PC-9 (cell line): ENCODE measurements around the gene PLTP. TPM values are rescaled to one million over a fixed set of nuclear protein-coding genes. Genes with fewer than 3 reads are reported as not detected.

Source experiments
- BruUV-seq: library from RNA; stranded (reverse); fragments of 400-500 nt; replicated peaks from 2 replicates; lab custom pipeline; 2021; lab: Mats Ljungman, UMichigan
- CTCF ChIA-PET: fragments of 300-600 bp; sonication (Branson Sonifier 250); formaldehyde crosslinking; loops from one replicate; lab custom pipeline; 2022; ENCODE audit warnings: antibody characterized with exemption; lab: Charles Lee
- POLR2A ChIA-PET: fragments of 300-600 bp; sonication (Branson Sonifier 250); formaldehyde crosslinking; loops from one replicate; lab custom pipeline; 2022; ENCODE audit warnings: antibody characterized with exemption; ENCODE audit not compliant: unreplicated experiment; lab: Charles Lee
- DNase-seq, 2 experiments: peaks; one replicate each; pipeline versions ENCODE4 v3.0.0 to v3.0.0-alpha.2; 2015 to 2022; ENCODE audit warnings: mixed read lengths in 1 of 2
- H2AFZ ChIP-seq: fragments of 200-600 bp; sonication (generic); 2 replicates; pipeline ENCODE4 v1.8.1; 2017; ENCODE audit warnings: antibody characterized with exemption
- H3F3A ChIP-seq: fragments of 200-600 bp; sonication (generic); 2 replicates; pipeline ENCODE4 v1.8.1; 2017; ENCODE audit warnings: antibody characterized with exemption, mild to moderate bottlenecking, low read depth; ENCODE audit not compliant: insufficient read depth
- H3K27ac ChIP-seq: fragments of 200-600 bp; sonication (generic); 2 replicates; pipeline ENCODE4 v1.6.1; 2016; ENCODE audit warnings: mixed run types
- H3K27me3 ChIP-seq: fragments of 200-600 bp; sonication (generic); 2 replicates; pipeline ENCODE4 v1.6.1; 2016; ENCODE audit warnings: low read depth, mixed run types; ENCODE audit not compliant: insufficient read depth
- H3K36me3 ChIP-seq: fragments of 200-600 bp; sonication (generic); 2 replicates; pipeline ENCODE4 v1.6.1; 2016; ENCODE audit warnings: low read depth, mixed run types
- H3K4me1 ChIP-seq: fragments of 200-600 bp; sonication (generic); replicated peaks from 2 replicates; pipeline ENCODE4 v1.6.1; 2016; ENCODE audit warnings: mixed run types; ENCODE audit not compliant: insufficient read depth
- H3K4me2 ChIP-seq: fragments of 200-600 bp; sonication (generic); 2 replicates; pipeline ENCODE4 v1.6.1; 2017; ENCODE audit warnings: mixed run types
- H3K4me3 ChIP-seq: fragments of 200-600 bp; sonication (generic); 2 replicates; pipeline ENCODE4 v1.6.1; 2016; ENCODE audit warnings: mixed run types
- H3K79me2 ChIP-seq: fragments of 200-600 bp; sonication (generic); 2 replicates; pipeline ENCODE4 v1.6.1; 2017; ENCODE audit warnings: low read depth, mixed run types
- H3K9me2 ChIP-seq: fragments of 200-600 bp; sonication (generic); 2 replicates; pipeline ENCODE4 v1.8.1; 2017; ENCODE audit warnings: mild to moderate bottlenecking; ENCODE audit not compliant: insufficient read depth
- H3K9me3 ChIP-seq: fragments of 200-600 bp; sonication (generic); 2 replicates; pipeline ENCODE4 v1.8.1; 2016; ENCODE audit warnings: low read depth; ENCODE audit not compliant: insufficient read depth
- H4K20me1 ChIP-seq: fragments of 200-600 bp; sonication (generic); 2 replicates; pipeline ENCODE4 v1.8.1; 2017; ENCODE audit not compliant: insufficient read depth
- EZH2 ChIP-seq: fragments of 200-600 bp; sonication (generic); IDR thresholded peaks from 2 replicates; pipeline ENCODE4 v1.8.0; 2017; ENCODE audit warnings: antibody characterized with exemption, low read depth
- intact Hi-C: fragments of 100-400 bp; cut with micrococcal nuclease; formaldehyde crosslinking; loops from one replicate; pipeline ENCODE4 v1.10.0; 2022; ENCODE audit not compliant: unreplicated experiment
- total RNA-seq: library from RNA; stranded (reverse); gene quantifications from 2 replicates; pipeline ENCODE4 v1.2.3, GENCODE V29; 2021
- TF ChIP-seq, protein P1 (sequence below): fragments of 200-600 bp; sonication (generic); conservative IDR thresholded peaks from 2 replicates; pipeline ENCODE4 v1.6.1; 2017; ENCODE audit warnings: mixed run types, antibody characterized with exemption, mild to moderate bottlenecking, moderate library complexity

PLTP gene
- total RNA-seq, 1 experiment from 2014 or later = 127 TPM

DNA sequence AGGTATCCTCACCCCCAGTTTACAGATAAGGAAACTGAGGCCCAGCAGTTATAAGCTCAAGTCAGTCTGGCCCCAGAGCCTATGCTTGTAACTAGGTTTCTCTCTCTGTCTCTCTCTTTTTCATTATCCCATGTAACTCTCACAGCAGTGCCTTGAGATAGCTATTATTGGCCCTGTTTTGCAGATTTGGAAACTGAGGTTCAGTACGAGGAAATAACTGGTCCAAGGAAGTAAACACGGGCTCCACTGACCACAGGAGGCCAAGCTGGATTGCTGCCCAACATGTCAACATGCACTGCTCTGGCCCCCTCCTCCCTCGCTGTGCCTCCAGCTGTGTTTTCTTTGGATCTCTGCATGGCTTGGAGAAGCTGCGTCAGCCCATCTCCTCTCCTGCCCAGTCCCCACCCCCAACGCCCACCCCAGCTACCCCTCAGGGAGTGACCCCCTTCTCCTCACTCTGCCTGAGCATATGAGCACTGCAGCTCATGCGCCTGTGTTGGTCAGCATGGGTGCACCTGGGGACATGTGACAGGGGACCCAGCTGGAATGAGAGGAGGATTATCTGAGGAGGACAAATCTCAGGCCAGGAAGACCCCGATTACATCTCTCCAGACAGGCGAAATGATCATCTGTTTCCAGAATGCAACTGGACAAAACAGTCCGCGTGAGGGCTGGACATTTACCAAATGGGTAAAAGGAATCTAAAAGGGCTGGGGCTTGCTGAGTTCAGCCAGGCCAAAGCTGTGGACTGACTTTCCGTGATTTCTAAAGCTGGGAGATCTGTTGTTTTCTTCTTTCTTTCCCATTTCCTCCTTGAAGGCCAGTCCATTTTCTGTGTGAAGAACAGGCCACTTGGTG lies 7.8 kb upstream of the PLTP start:
- Histone ChIP-seq H2AFZ (no peak overlapping the region), H3K9me2 (no peaks in the 10 kb centered on the region), H3K9me3 (no peaks in the 10 kb centered on the region), H3K4me1 (peaks cover 13% of the 10 kb centered on the region; the same call in 1 of the 2 replicates), H3K36me3 (no peaks in the 10 kb centered on the region), H3K4me3 (no peak overlapping the region), H3K27ac (no peak overlapping the region), H3K4me2 (no peak overlapping the region), H4K20me1 (no peaks in the 10 kb centered on the region), H3F3A (peaks cover 16% of the 10 kb centered on the region), H3K27me3 (no peaks in the 10 kb centered on the region), H3K79me2 (no peaks in the 10 kb centered on the region)
- intact Hi-C loops = no loop called here
- ChIA-PET CTCF (no interaction called here), POLR2A (interaction anchor here (0.5 kb wide), 1 partner anchor 14 kb away, joined by 3 read pairs; no protein-coding TSS in a partner anchor)
- TF ChIP-seq EZH2 = no peak
- TF ChIP-seq, protein P1, sequence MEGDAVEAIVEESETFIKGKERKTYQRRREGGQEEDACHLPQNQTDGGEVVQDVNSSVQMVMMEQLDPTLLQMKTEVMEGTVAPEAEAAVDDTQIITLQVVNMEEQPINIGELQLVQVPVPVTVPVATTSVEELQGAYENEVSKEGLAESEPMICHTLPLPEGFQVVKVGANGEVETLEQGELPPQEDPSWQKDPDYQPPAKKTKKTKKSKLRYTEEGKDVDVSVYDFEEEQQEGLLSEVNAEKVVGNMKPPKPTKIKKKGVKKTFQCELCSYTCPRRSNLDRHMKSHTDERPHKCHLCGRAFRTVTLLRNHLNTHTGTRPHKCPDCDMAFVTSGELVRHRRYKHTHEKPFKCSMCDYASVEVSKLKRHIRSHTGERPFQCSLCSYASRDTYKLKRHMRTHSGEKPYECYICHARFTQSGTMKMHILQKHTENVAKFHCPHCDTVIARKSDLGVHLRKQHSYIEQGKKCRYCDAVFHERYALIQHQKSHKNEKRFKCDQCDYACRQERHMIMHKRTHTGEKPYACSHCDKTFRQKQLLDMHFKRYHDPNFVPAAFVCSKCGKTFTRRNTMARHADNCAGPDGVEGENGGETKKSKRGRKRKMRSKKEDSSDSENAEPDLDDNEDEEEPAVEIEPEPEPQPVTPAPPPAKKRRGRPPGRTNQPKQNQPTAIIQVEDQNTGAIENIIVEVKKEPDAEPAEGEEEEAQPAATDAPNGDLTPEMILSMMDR = no peak
- no peak for DNase-seq
- no TSS peak for BruUV-seq

DNA sequence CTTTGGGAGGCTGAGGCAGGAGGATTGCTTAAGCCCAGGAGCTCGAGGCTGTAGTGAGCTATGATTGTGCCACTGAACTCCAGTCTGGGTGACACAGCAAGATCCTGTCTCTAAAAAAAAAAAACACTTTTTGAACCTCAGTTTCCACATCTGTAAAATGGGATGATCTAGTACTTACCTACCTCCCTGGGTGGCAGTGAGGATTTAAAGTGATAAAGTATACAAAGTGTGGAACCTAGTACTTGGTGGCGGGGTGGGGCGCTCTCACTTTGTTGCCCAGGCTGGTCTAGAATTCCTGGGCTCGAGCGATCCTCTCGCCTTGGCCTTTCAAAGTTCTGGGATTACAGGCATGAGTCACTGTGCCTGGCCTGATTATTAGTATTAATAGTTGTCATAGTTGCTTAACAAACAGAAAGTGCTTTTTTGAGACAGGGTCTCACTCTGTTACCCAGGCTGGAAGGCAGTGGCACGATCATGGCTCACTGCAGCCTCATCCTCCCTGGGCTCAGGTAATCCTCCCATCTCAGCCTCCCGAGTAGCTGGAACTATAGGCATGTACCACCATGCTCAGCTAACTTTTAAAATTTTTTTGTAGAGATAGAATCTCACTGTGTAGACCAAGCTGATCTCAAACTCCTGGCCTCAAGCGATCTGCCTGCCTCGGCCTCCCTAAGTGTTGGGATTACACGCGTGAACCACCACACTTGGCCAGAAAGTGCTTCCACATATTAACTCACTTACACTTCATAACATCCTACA lies 7.0 kb upstream of the PLTP start:
- intact Hi-C loops = no loop called here
- no peaks in the 10 kb centered on the region for H4K20me1 ChIP-seq
- no peak overlapping the region for H3K4me3 ChIP-seq
- peaks cover 24% of the 10 kb centered on the region for H3F3A ChIP-seq
- H3K27ac ChIP-seq = no peak overlapping the region
- no TSS peak for BruUV-seq
- H3K4me2 ChIP-seq = no peak overlapping the region
- H3K79me2 ChIP-seq = no peaks in the 10 kb centered on the region
- CTCF ChIA-PET = interaction anchor here (0.7 kb wide), 1 partner anchor 18 kb away, joined by 4 read pairs; no protein-coding TSS in a partner anchor
- POLR2A ChIA-PET = interaction anchor here (0.5 to 0.6 kb wide), 2 partner anchors 15 to 16 kb away, joined by 3 to 4 read pairs; no protein-coding TSS in a partner anchor
- TF ChIP-seq, protein P1 = no peak
- no peak for TF ChIP-seq EZH2
- H3K9me3 ChIP-seq = no peaks in the 10 kb centered on the region
- DNase-seq = no peak
- peaks cover 21% of the 10 kb centered on the region for H3K4me1 ChIP-seq
- no peaks in the 10 kb centered on the region for H3K27me3 ChIP-seq
- H2AFZ ChIP-seq = no peak overlapping the region
- no peaks in the 10 kb centered on the region for H3K9me2 ChIP-seq
- H3K36me3 ChIP-seq = no peaks in the 10 kb centered on the region

DNA sequence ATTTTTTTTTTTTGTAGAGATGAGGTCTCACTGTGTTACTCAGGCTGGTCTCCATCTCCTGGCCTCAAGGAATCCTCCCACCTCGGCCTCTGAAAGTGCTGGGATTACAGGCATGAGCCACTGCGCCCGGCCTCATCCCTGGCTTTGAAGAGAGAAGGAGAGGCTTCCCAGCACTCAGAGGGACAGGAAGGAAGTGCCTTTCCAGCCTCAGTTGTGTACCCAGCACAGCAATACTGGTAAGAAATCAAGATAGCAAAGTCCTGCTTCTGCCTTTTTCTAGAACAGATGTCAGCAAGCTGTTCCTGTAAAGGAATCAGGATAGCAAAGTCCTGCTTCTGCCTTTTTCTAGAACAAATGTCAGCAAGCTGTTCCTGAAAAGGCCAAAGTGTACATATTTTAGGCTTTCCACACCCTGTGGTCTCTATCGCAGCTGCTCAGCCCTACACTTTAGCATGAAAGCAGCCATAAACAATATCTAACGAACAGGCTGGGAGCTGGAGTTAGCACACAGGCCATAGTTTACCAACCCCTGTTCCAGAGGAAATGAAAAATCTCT lies 6.3 kb upstream of the PLTP start:
- H3K27ac ChIP-seq = no peak overlapping the region
- H3K4me2 ChIP-seq = no peak overlapping the region
- no peaks in the 10 kb centered on the region for H3K27me3 ChIP-seq
- no peaks in the 10 kb centered on the region for H3K9me2 ChIP-seq
- H2AFZ ChIP-seq = no peak overlapping the region
- H3K36me3 ChIP-seq = no peaks in the 10 kb centered on the region
- peaks cover 23% of the 10 kb centered on the region for H3K4me1 ChIP-seq
- intact Hi-C loops = no loop called here
- peaks cover 27% of the 10 kb centered on the region for H3F3A ChIP-seq
- ChIA-PET POLR2A (interaction anchor here (0.6 kb wide), 1 partner anchor 17 kb away, joined by 4 read pairs; no protein-coding TSS in a partner anchor), CTCF (interaction anchor here (0.7 kb wide), 1 partner anchor 18 kb away, joined by 4 read pairs; no protein-coding TSS in a partner anchor)
- TF ChIP-seq, protein P1 = no peak
- TF ChIP-seq EZH2 = no peak
- H3K9me3 ChIP-seq = no peaks in the 10 kb centered on the region
- no peak overlapping the region for H3K4me3 ChIP-seq
- DNase-seq = no peak
- BruUV-seq = no TSS peak
- H4K20me1 ChIP-seq = no peaks in the 10 kb centered on the region
- no peaks in the 10 kb centered on the region for H3K79me2 ChIP-seq
